Kidney (tissue), 14 donors: Measurements from ENCODE around the gene HGF. TPM values are rescaled to one million over a fixed set of nuclear protein-coding genes. Genes with fewer than 3 reads are reported as not detected.
"Not testable (repeated sequence)": the region's sequence is repeated elsewhere in the genome, so short reads cannot be mapped to it uniquely, and the experiment has no call there.

Experiments
- DNase-seq, 5 donors: peaks; one replicate each; pipeline ENCODE4 v3.0.0-alpha.2; 2013 to 2020
- FAIRE-seq: peaks from 2 replicates; lab custom pipeline; 2012; peaks lifted over from hg19 to GRCh38; lab: Jason Lieb, UNC
- H3K27ac ChIP-seq, 2 donors: one replicate each; pipeline ENCODE4 v1.7.0; 2013; ENCODE audit warnings: low read depth in 2 of 2, low read length in 2 of 2, inconsistent platforms in 1 of 2
- H3K27me3 ChIP-seq: one replicate; pipeline ENCODE4 v1.7.1; 2013; ENCODE audit warnings: low read length, inconsistent platforms; ENCODE audit not compliant: control insufficient read depth, insufficient read depth
- H3K36me3 ChIP-seq, 3 donors: one replicate each; pipeline versions ENCODE4 v1.7.0 to v1.7.1; 2013; ENCODE audit warnings: low read length in 3 of 3, control low read depth in 1 of 3, inconsistent platforms in 1 of 3; ENCODE audit not compliant: insufficient read depth in 3 of 3, control insufficient read depth in 2 of 3
- H3K4me1 ChIP-seq, 3 donors: one replicate each; pipeline versions ENCODE4 v1.7.0 to v1.7.1; 2013; ENCODE audit warnings: low read length in 3 of 3, inconsistent platforms in 1 of 3, low read depth in 1 of 3; ENCODE audit not compliant: control insufficient read depth in 2 of 3, insufficient read depth in 2 of 3
- H3K4me3 ChIP-seq, 3 donors: one replicate each; pipeline versions ENCODE4 v1.7.0 to v1.8.1; 2013; ENCODE audit warnings: low read length in 3 of 3, control low read depth in 1 of 3, inconsistent platforms in 1 of 3
- H3K9ac ChIP-seq, 3 donors: one replicate each; pipeline versions ENCODE4 v1.7.0 to v1.7.1; 2013; ENCODE audit warnings: low read length in 3 of 3, control low read depth in 1 of 3, inconsistent platforms in 1 of 3
- H3K9me3 ChIP-seq, 3 donors: one replicate each; pipeline versions ENCODE4 v1.7.0 to v1.7.1; 2013; ENCODE audit warnings: low read length in 3 of 3, control low read depth in 1 of 3, inconsistent platforms in 1 of 3; ENCODE audit not compliant: control insufficient read depth in 2 of 3, insufficient read depth in 1 of 3
- CTCF ChIP-seq: IDR thresholded peaks from 3 replicates; pipeline ENCODE4 v1.5.1; 2012; ENCODE audit warnings: mild to moderate bottlenecking, moderate library complexity, borderline replicate concordance; ENCODE audit not compliant: insufficient read depth; ENCODE audit errors: extremely low read depth
- intact Hi-C: fragments of 100-400 bp; cut with DNase I; formaldehyde crosslinking; loops from one replicate; pipeline ENCODE4 v1.11.1; 2022
- polyA plus RNA-seq: library from polyadenylated mRNA; stranded (reverse); fragments of 350-450 nt; fragmentation: Illumina TruSeq; extraction: RNeasy Lipid Tissue Mini Kit (QIAGEN cat#74804); gene quantifications from one replicate; pipeline ENCODE4 v1.2.3, GENCODE V29; 2014; ENCODE audit warnings: low read depth, low replicate concordance; ENCODE audit not compliant: insufficient read depth
- total RNA-seq: library from RNA; stranded (reverse); fragmentation: NEBNext Ultra II Directional; extraction: Animal tissue kit (Norgen Biotek cat#: 25700); gene quantifications from one replicate; pipeline ENCODE4 v1.2.1, GENCODE V29; 2021
- donor health status: control.
- donor health status: control.
- donor health status: control.
- donor health status: control.
- donor health status: control.
- donor health status: DM: yes; HTN: yes; CAD: no.
- donor health status: Normal renal cell carcinoma (clear cell type).

Gene HGF
- total and polyA plus RNA-seq, 2 donors from 2014 or later, result 2.6 to 23.8 TPM

GRCh38 chr7:81725003-81725811 is 44.6 kb downstream of the HGF start:
- H3K36me3 ChIP-seq, result no peaks in the 10 kb centered on the region
- no peak for DNase-seq
- intact Hi-C loops, result no loop called here
- TF ChIP-seq CTCF, result no peak
- FAIRE-seq, result no peak
- no peak overlapping the region for H3K27ac ChIP-seq
- no peaks in the 10 kb centered on the region for H3K4me1 ChIP-seq
- H3K9me3 ChIP-seq, result no peaks in the 10 kb centered on the region
- H3K27me3 ChIP-seq, result no peaks in the 10 kb centered on the region
- H3K9ac ChIP-seq, result no peak overlapping the region
- no peak overlapping the region for H3K4me3 ChIP-seq

GRCh38 chr7:81722250-81722649 is 47.6 kb downstream of the HGF start:
- H3K27me3 ChIP-seq, intact Hi-C loops, FAIRE-seq, H3K9me3 ChIP-seq, H3K4me1 ChIP-seq, DNase-seq, H3K9ac ChIP-seq, H3K4me3 ChIP-seq, H3K27ac ChIP-seq, H3K36me3 ChIP-seq: not testable (repeated sequence)

GRCh38 chr7:81721437-81721836 is 48.4 kb downstream of the HGF start:
- no peak overlapping the region for H3K4me3 ChIP-seq
- no peak for TF ChIP-seq CTCF
- FAIRE-seq, result peak; percentile 75
- H3K9me3 ChIP-seq, result no peaks in the 10 kb centered on the region
- no peak overlapping the region for H3K27ac ChIP-seq
- H3K36me3 ChIP-seq, result no peaks in the 10 kb centered on the region
- H3K27me3 ChIP-seq, result no peaks in the 10 kb centered on the region
- H3K4me1 ChIP-seq, result no peaks in the 10 kb centered on the region
- intact Hi-C loops, result no loop called here
- DNase-seq, result no peak
- H3K9ac ChIP-seq, result no peak overlapping the region

GRCh38 chr7:81719865-81720264 is 50.0 kb downstream of the HGF start:
- DNase-seq (no peak), FAIRE-seq (peak; percentile 27)
- no peaks in the 10 kb centered on the region for H3K4me1 ChIP-seq
- H3K27ac ChIP-seq, result no peak overlapping the region
- H3K4me3 ChIP-seq, result no peak overlapping the region
- H3K9me3 ChIP-seq, result no peaks in the 10 kb centered on the region
- intact Hi-C loops, result no loop called here
- H3K9ac ChIP-seq, result no peak overlapping the region
- H3K36me3 ChIP-seq, result no peaks in the 10 kb centered on the region
- H3K27me3 ChIP-seq, result no peaks in the 10 kb centered on the region
- TF ChIP-seq CTCF, result no peak
